ENCODE measurements around the gene MYOZ1.
"Not testable (repeated sequence)": the region's sequence is repeated elsewhere in the genome, so short reads cannot be mapped to it uniquely, and the experiment has no call there.

Gene MYOZ1

DNA sequence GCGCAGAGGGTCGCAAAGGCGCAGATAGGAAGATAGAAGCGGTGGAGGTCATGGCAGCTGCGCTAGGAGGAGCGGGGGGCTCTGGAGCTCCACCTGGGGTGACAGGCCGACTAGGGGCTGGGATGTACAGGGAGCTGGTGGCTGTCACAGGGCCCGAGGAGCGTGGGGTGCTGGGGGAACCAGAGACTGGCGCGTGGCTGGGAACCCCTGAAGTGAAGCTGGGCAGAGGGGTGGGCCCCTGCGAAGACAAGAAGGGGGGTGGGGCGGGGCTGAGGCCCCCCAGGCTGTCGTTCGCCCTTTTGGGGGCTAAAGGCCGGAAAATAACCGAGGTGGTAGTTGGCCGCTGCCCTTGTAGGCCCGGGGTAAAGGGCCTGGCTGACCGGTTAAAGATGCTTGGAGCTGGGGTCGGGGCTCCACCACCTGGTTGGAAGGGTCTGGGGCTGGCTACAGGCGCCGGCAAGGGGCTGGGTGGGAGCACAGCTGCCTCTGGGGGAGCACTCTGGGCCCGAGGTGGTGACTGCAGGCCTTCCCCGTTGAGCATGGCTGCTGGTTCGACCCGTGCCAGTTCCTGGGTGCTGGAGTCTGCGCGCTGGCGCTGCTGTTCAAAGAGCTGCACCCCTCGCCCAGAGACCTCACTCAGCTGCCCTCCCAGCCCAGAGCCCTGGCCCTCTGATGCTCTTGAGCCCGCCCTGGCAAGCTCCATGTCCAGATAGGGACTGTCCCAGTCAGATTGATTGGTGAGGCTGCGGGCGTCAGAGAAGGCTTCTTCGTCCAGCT is 6.8 kb upstream of the MYOZ1 start:
- ATAC-seq, result no peak
- no peak for DNase-seq

DNA sequence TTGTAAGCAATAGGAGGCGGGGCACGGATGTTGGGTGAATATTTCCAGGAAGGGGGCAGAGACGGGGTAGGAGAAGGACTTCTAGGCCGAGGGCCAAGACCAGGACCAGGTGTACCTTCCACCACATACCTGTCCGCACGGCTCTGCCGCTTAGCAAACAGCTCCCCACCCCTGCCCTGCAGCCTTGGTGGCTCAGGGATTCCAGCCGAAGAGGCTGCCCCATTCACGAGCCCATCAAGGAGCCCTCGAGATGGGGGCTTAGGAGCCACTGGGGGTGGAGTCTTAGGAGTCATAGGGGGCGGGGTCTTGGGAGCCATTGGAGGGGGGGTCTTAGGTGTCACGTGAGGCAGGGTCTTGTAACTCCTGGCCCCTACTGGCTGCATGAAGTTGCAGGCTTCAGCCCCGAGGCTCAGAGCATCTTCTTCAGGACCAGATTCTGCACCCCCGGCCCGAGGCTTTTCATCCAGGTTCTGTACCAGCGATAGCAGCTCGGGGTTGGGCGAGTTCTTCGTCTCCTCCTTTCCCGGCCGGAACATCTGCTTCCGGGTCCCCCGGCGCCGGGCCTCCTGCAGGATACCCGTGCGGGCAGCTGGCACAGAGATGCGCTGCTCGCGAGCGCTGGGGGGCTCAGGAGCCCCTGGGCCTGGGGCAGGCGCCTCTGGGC is 6.1 kb upstream of the MYOZ1 start:
- ATAC-seq (peak; percentile 44), DNase-seq (peak; percentile 36)

DNA sequence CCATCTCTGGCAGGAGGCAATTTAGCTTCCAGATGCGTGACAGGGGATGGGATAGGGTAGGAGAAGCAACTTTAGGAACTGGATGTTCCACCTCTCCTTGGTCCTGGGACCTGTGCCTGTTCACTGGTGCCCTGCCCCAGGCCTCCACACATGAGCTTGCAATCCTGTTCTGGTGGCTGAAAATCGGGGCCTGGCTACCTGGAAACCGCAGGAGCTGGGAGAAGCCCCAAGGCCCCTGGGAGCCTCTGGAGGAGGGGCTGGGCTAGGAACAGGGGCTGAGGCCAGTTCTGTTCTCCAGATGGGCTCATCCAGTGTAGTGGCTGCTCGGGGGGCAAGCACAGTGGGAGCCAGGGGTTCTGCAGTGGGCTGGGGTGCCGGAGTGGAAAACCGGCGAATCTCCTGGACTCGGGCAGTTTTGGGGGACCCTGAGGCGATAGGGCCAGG is 5.3 kb upstream of the MYOZ1 start:
- ATAC-seq (no peak), DNase-seq (no peak)

DNA sequence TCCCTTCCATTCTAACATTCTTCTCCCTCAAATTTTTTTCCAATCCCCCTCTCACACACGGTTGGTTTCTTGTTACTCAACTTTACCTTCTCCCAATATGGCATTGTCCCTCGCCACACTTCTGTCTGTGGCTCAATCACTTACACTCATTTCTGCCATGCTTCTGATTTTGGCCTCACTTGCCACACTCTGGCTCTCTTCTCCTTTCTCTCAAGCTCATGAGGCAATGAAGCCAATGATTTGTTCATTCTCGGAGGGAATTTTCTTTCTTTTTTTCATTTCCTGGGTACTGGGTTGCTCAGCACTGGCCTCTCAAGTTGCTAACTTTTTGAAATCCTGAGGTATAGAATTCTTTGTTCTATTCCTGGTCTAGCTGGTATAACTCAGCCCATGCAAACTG is 4.0 kb upstream of the MYOZ1 start:
- ATAC-seq, result no peak

DNA sequence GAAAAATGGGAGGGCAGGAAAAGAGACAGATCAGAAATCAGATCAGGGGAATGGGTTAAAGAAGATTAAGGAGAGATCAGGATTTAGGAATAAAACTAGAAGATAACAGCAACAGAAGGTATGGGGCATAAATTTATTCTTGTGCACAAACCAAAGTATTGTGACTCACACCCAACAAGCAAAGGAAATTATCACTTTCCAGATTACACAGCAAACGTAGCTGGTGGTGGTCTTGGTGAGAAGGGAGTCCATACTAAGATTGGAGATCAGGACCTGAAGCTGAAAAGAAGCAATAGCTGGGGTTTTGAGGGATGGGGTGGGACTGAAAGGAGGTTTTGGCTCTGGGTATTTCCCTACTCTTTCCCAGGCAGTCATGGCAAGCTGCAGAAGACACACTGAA is 3.5 kb upstream of the MYOZ1 start:
- peak; percentile 47 for ATAC-seq
- no peak for DNase-seq

More for the DNA sequence above, 4.0 kb upstream of the MYOZ1 start:
- no peak for DNase-seq

DNA sequence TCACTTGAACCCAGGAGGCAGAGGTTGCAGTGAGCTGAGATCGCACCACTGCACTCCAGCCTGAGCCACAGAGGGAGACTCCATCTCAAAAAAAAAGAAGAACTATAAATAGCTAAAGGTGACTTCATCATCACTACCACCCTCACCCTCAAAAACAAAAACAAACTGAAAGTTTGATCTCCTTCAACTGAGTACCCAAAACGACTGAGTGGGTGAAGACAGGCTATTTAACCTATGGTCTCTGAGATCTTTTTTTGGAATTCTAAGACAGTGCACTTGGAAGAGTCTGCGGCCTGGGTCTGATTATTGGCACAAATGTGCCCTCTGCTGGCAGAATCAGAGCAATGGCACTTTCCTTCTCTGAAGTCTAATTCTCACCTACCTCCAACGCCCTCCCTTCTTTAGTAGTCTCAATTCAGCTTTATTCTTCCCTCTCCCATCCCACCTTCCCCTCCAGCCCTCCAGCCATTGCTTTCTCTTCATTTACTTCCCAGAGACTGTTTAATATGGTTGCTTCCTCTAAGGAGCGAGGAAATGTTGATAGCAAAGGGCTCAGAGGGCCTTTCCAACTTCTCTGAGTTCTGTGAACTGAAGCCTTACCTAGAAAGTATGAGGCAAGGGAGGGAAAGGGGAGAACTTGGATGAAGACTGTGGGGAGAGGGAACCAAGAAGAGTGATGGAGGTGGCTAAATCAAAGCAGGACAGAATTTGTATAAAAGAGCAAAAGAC is 2.9 kb upstream of the MYOZ1 start:
- ATAC-seq, result no peak
- DNase-seq, result peak; percentile 49

DNA sequence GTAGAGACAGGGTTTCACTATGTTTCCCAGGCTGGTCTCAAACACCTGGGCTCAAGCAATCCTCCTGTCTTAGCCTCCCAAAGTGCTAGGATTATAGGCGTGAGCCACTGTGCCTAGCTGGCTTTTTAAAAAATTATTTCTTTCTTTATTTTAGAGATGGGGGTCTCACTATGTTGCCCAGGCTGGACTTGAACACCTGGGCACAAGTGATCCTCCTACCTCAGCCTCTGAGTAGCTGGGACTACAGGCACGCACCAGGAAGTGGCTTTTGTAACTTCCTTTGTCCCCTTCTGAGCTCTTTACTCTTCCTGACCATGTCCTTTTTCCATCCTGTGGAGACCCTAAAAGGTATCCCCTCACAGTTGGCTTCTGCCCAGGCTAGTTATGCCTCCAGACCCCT is 2.1 kb upstream of the MYOZ1 start:
- DNase-seq (no peak), ATAC-seq (no peak)

DNA sequence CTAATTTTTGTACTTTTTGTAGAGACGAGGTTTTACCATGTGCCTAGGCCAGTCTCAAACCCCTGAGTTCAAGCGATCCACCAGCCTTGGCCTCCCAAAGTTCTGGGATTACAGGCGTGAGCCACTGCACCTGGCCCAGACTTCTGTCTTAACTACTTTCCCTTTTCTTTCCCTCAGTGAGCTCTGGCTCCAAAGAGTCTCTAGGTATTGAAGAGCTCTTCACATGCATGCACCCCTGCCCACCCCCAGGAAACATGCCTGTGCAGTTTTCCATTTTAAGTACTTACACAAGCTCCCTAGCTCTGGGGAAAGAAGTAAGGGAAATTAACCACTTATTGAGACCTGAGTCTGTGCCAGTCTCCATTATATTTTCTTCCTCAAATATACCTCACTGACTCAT is 2.0 kb downstream of the MYOZ1 start:
- no peak for ATAC-seq
- DNase-seq, result no peak

DNA sequence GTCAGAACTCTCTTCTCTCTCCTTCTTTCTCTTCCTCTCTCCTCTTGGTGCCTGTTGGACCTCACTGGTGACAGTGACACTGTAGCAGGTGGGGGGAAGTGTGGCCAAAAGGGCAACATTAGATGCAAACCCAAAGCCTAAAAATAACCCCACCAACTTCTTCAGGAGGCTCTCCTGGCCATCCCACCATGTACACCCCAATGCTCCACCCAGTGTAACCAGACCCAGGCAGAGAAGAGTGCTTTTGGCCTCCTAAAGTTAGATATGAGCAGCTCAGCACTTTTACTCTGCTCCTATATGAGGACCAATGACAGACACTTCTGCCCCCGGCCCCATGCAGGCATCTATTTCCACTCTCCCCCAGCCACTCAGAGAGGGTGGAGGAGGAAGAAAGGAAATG is 5.5 kb downstream of the MYOZ1 start:
- ATAC-seq (no peak), DNase-seq (no peak)

DNA sequence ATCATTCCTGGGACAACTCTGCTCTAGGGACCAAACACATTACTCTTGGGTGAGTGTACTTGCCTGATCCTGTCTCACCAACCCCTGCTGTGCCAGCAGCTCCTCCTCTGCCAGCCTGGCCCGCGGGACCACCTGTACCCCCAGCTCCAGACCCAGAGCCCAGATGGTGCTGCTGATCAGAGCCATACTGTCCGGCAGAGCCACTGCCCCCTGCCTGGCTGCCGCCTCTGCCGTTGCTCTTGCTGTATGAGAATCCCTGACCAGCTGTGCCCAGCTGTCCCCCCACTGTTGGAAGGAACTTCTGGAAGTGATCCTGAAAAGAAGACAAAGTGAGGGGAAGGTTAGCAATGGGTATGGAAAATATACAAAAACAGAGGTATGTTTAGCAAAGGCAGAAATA is 6.9 kb downstream of the MYOZ1 start:
- DNase-seq, result no peak
- ATAC-seq, result no peak

DNA sequence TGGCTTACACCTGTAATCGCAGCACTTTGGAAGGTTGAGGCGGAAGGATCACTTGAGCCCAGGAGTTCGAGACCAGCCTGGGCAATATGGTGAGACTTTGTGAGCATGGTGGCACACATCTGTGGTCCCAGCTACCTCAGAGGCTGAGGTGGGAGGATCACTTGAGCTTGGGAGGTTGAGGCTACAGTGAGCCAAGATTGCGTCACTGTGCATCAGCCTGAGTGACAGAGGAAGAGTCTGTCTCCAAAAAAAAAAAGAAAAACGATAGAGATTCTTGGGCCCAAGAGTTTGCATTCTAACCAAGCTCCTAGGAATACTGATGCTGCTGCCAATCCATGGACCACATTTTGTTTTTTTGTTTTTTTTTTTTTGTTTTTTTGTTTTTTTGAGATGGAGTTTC is 12.1 kb downstream of the MYOZ1 start:
- DNase-seq (no peak), ATAC-seq (no peak)

DNA sequence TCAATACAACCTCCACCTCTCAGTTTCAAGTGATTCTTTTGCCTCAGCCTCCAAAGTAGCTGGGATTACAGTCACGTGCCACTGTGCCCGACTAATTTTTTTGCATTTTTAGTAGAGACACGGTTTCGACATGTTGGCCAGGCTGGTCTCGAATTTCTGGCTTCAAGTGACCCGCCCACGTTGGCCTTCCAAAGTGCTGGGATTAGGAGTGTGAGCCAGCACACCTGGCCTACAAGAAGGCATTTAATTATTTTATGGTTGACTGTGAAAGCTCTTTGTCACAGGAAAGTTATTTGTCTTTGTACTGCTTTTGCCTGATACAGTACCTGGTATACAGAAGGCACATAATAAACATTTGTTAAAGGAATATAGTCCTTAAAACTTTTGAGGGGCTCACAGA is 12.9 kb downstream of the MYOZ1 start:
- DNase-seq, result no peak
- no peak for ATAC-seq

DNA sequence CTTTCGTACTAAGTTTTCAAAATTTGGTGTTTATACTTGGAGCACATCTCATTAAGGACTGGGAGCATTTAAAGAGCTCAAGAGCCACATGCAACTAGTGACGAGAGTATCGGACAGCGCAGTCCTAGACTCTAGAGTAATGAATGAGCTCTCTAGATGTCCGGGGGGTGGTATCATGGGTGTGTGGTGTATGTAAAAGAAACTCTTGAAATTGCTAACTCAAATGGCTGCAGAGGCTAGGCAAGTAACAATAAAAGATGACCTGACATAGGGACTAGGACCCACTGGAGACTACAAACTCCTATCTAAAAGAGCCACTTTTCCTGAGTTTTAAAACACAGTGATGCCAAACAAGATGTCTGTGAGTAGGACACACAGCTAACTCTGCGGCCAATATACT is 14.0 kb downstream of the MYOZ1 start:
- DNase-seq, result no peak
- no peak for ATAC-seq

DNA sequence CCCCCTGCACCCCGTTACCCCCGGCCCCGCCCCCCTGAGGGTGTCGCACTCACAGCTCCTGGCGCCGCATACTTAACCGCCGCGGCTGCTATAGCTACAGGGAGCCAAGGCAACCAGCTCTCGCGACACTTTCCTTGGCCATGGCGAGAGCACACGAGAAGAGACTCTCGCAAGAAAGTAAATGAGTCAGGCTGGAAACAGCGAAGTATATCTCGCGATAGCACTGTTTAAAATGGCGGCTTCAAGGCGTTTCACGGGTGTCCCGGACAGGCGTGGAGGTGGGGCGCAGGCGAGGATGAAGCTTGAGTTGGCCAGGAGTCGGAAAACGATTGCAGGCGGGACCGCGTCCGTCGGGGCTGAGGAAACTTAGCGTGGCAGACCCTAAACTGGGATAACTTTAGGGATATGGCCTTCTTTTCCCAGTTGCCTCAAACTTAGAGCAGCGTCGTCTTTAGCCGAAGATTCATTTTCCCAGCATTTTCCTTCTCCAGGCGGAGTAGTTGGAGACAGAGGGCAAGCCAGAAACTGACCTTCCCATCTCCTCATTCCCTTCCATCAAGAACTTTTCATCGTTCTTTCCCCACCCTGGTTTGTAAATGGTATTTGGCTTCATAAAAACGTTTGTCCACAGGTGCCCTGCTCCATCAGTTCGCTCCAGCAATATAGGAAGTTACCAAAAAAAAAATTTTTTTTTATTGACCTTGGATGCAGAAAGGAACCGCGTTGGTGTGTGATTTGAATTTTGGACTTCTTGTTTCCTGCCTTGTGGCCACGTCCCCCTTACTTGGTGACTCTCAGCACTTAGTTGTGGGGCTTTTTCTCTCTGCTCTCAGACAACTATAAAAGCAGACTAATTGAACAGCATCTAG is 15.2 kb downstream of the MYOZ1 start:
- ATAC-seq (peak; percentile 99), DNase-seq (peak; percentile 91)

DNA sequence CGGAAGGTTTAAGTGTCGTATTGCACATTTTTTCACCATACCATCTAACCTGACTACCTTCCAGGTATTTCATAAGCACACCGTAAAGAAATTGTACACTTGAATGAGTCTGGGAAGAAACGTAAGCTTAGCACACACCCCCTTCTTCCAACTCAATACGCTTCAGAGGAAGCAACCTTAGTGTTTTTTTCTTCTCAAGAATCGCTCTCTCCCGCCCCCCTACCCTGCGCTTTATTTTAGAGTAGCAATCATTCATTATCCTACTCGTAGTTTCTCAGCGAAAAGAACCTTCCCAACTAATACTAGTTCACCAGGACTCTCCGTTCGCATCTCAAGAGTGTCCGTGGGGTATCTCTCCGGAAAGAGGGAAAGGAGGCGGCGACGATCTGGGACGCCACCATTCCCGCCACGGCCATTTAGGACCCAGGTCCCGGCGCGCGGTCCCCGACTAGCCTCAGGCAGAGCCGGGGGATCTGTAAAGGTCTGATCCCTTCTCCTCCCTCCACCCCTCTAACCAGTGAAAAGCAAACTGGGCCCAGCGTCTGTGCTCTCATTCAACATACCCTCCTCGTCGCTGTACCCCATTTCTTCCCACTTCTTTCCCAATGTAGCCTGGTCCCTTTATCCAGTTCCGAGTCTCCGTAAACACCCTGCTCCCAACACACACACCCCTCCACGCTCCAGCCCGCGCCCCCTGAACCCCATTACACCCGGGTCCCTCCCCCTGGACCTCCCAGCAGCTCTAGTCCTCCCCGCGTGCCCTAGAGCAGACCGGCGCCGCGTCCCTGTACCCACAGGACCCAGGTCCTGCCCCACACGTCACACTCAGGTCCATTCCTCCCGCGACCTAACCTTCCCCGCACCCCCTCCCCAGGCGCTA is 16.0 kb downstream of the MYOZ1 start:
- ATAC-seq (peak; percentile 8), DNase-seq (peak; percentile 32)

DNA sequence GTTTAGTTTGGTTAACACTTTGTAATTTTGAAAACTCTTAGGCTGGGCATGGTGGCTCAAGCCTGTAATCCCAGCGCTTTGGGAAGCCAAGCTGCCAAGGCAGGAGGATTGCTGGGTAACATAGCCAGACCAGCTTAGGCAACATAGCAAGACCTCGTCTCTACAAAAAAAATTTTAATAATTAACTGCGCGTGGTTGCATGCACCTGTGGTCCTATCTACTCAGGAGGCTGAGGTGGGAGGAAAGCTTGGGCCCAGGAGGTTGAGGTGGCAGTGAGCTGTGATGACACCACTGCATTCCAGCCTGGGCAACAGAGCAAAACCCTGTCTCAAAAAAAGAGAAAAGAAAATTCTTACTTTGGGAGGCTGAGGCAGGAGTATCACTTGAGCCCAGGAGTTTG is 18.2 kb downstream of the MYOZ1 start:
- DNase-seq (no peak), ATAC-seq (no peak)

DNA sequence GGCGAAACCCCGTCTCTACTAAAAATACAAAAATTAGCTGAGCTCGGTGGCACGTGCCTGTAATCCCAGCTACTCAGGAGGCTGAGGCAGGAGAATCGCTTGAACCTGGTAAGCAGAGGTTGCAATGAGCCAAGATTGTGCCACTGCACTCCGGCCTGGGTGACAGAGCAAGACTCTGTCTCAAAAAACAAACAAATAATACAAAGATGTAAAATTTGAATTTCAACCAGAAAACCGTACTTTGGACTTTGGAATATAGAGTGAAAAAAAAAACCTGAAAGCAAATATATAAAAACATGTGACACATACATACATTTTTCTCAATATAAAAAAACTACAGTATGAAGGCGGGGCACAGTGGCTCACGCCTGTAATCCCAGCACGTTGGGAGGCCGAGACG is 20.3 kb downstream of the MYOZ1 start:
- ATAC-seq, DNase-seq: not testable (repeated sequence)

DNA sequence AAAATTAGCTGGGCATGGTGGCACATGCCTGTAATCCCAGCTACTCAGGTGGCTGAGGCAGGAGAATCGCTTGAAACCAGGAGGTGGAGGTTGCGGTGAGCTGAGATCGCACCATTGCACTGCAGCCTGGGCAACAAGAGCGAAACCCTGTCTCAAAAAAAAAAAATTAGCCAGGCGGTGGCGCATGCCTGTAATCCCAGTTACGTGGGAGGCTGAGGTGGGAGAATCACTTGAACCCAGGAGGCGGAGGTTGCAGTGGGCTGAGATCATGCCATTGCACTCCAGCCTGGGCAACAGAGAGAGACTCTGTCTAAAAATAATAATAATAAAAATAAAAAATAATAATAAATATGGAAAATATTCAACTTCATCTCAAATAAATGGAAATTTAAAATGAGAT is 24.1 kb downstream of the MYOZ1 start:
- ATAC-seq, DNase-seq: not testable (repeated sequence)

DNA sequence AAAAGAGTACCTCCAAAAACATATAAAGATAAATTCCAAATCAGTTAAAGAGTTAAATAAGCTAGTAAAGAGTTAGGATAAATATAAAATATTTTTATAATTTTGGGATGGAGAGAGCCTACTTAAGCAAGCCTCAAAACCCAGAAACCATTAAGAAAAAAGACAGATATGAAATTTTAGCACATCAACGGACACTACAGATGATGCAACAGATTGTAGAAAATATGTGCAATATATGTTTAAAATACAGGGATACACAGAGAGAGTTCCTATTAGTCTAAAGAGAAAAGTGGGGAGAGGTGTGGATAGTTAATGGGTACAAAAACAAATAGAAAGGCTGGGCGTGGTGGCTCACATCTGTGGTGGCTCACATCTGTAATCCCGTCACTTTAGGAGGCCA is 26.6 kb downstream of the MYOZ1 start:
- no peak for DNase-seq
- no peak for ATAC-seq

DNA sequence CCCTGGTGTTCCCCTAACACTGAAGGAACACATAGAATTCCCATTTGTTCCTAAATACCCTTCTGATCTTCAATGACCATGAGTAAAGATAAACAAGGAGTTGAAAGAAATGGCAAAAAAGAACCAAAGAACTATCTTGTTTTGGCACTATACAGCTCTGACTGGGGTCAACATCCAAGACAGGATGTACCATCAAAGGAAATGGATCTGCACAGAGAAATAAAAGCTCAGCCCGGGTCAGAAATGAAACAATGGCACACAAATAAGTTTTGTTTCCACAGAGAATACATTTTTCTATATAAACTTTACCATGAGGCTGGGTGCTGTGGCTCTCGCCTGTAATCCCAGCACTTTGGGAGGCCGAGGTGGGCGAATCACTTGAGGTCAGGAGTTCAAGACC is 32.2 kb downstream of the MYOZ1 start:
- ATAC-seq, result no peak
- no peak for DNase-seq

DNA sequence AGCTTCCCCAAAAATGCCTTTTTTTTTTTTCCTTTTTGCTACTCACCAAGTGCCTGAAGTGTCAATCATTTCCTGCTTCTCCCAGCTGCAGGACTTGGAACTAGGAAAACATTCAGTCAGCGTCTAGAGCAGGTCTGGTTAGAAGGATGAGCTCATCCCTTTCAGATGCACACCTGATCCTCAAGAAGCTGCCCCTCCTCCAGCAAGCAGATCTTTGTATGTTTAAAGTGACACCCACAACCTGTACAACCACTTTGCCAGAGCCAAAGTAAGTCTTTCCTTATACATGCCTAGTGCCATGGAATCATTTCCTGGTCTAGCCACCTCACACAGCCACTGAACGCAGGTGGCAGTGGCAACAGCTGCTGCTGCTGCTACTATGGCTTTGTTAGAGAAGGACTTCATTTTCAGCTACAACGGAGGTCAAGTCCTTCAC is 39.8 kb downstream of the MYOZ1 start:
- ATAC-seq (no peak), DNase-seq (no peak)

Data from stimulated activated naive CD8-positive, alpha-beta T cell treated with anti-CD3 and anti-CD28 coated beads, Interleukin-15, Interleukin-2, amounts not matched to agents 100 U/mL and 50 U/mL, for 24 hours (primary cell).